Smooth muscle cell (in vitro differentiated cells): ENCODE results near the gene MAP1LC3B. TPM values are rescaled to one million over a fixed set of nuclear protein-coding genes. Genes with fewer than 3 reads are reported as not detected.
"Not testable (repeated sequence)": the region's sequence is repeated elsewhere in the genome, so short reads cannot be mapped to it uniquely, and the experiment has no call there.

ENCODE experiments used
- DNase-seq: peaks from one replicate; lab custom pipeline; 2025; ENCODE audit not compliant: unreplicated experiment; lab: John Stamatoyannopoulos, UW
- H2AFZ ChIP-seq: fragments of 200-600 bp; sonication (generic); 2 replicates; pipeline ENCODE4 v1.6.0; 2016; ENCODE audit warnings: antibody characterized with exemption, low read depth, mild to moderate bottlenecking
- H3F3A ChIP-seq: fragments of 200-600 bp; sonication (generic); 2 replicates; pipeline ENCODE4 v1.6.0; 2017; ENCODE audit warnings: antibody characterized with exemption, low read depth
- H3K27ac ChIP-seq: fragments of 200-600 bp; sonication (generic); 2 replicates; pipeline ENCODE4 v1.5.1; 2016; ENCODE audit warnings: low read depth, mild to moderate bottlenecking
- H3K27me3 ChIP-seq: fragments of 200-600 bp; sonication (generic); 2 replicates; pipeline ENCODE4 v1.6.1; 2016; ENCODE audit warnings: low read depth, mild to moderate bottlenecking
- H3K36me3 ChIP-seq: fragments of 200-600 bp; sonication (generic); 2 replicates; pipeline ENCODE4 v1.5.1; 2016; ENCODE audit warnings: low read depth
- H3K4me1 ChIP-seq: fragments of 200-600 bp; sonication (generic); 2 replicates; pipeline ENCODE4 v1.5.1; 2016; ENCODE audit warnings: low read depth
- H3K4me2 ChIP-seq: fragments of 200-600 bp; sonication (generic); 2 replicates; pipeline ENCODE4 v1.6.0; 2016; ENCODE audit warnings: mild to moderate bottlenecking
- H3K4me3 ChIP-seq: fragments of 200-600 bp; sonication (generic); 2 replicates; pipeline ENCODE4 v1.5.1; 2016; ENCODE audit warnings: mild to moderate bottlenecking
- H3K79me2 ChIP-seq: fragments of 200-600 bp; sonication (generic); 2 replicates; pipeline ENCODE4 v1.6.0; 2016; ENCODE audit warnings: low read depth, mild to moderate bottlenecking
- H3K9ac ChIP-seq: fragments of 200-600 bp; sonication (generic); 2 replicates; pipeline ENCODE4 v1.6.0; 2016; ENCODE audit warnings: low read depth
- H3K9me3 ChIP-seq: fragments of 200-600 bp; sonication (generic); replicated peaks from 2 replicates; pipeline ENCODE4 v1.5.1; 2016; ENCODE audit warnings: low read depth
- H4K20me1 ChIP-seq: fragments of 200-600 bp; sonication (generic); 2 replicates; pipeline ENCODE4 v1.6.0; 2016; ENCODE audit warnings: low read depth
- WGBS: methylation state at CpG from one replicate; pipeline ENCODE4 v1.1.7; 2016; ENCODE audit warnings: low lambda C conversion rate; 5-methylcytosine and 5-hydroxymethylcytosine counted together
- polyA plus RNA-seq: library from polyadenylated mRNA; unstranded; fragments of >200 nt; fragmentation: Nextera tagmentation; extraction: Ambion mirVana; gene quantifications from 2 replicates; pipeline ENCODE4 v1.2.1, GENCODE V29; 2016
- total RNA-seq: library from RNA; depleted of rRNA; stranded (reverse); fragments of >200 nt; gene quantifications from 2 replicates; pipeline ENCODE4 v1.2.3, GENCODE V29; 2014
- TF ChIP-seq, protein P1 (sequence below): fragments of 200-600 bp; sonication (generic); IDR thresholded peaks from 2 replicates; pipeline ENCODE4 v1.5.1; 2017; ENCODE audit warnings: borderline replicate concordance, mild to moderate bottlenecking, antibody characterized with exemption; ENCODE audit not compliant: insufficient read depth, poor library complexity, severe bottlenecking

The MAP1LC3B gene
- total and polyA plus RNA-seq, 2 experiments from 2014 or later = 77.5 to 107 TPM

DNA sequence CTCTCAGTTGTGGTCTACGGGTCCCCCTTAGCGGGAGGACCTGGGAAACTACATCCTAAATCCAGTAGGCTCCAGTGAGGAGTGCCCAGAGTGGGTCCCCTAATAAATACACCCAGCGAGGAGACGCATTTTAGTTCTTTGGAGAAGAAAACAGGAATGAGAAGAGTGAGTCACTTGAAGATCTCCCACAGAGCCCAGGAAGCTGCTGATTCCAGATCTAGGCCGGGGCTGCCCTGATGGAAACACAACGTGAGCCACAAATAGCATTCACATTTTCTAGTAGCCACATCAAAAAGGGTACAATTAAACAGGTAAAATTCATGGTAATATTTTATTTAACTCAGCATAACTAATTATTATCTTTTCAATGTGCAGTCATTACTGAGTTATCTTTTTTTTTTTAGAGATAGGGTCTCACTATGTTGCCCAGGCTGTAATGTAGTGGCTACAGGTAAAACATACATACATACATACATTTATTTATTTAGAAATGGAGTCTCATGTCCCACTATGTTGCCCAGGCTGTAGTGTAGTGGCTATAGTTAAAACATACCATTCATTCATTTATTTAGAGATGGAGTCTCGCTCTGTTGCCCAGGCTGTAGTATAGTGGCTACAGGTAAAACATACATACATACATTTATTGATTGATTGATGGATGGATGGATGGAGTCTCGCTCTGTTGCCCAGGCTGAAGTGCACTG is 30.1 kb upstream of the MAP1LC3B start:
- Histone ChIP-seq H3K4me2 (no peak overlapping the region), H3F3A (no peaks in the 10 kb centered on the region), H3K9me3 (no peaks in the 10 kb centered on the region), H3K79me2 (peaks cover 2% of the 10 kb centered on the region), H2AFZ (no peak overlapping the region), H4K20me1 (peaks cover 69% of the 10 kb centered on the region), H3K9ac (no peak overlapping the region), H3K27ac (no peak overlapping the region), H3K36me3 (no peaks in the 10 kb centered on the region), H3K4me1 (no peaks in the 10 kb centered on the region), H3K4me3 (no peak overlapping the region), H3K27me3 (no peaks in the 10 kb centered on the region)
- TF ChIP-seq, protein P1, sequence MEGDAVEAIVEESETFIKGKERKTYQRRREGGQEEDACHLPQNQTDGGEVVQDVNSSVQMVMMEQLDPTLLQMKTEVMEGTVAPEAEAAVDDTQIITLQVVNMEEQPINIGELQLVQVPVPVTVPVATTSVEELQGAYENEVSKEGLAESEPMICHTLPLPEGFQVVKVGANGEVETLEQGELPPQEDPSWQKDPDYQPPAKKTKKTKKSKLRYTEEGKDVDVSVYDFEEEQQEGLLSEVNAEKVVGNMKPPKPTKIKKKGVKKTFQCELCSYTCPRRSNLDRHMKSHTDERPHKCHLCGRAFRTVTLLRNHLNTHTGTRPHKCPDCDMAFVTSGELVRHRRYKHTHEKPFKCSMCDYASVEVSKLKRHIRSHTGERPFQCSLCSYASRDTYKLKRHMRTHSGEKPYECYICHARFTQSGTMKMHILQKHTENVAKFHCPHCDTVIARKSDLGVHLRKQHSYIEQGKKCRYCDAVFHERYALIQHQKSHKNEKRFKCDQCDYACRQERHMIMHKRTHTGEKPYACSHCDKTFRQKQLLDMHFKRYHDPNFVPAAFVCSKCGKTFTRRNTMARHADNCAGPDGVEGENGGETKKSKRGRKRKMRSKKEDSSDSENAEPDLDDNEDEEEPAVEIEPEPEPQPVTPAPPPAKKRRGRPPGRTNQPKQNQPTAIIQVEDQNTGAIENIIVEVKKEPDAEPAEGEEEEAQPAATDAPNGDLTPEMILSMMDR = no peak
- 82% methylated on average over 8 of the region's 8 CpGs for WGBS
- no peak for DNase-seq

DNA sequence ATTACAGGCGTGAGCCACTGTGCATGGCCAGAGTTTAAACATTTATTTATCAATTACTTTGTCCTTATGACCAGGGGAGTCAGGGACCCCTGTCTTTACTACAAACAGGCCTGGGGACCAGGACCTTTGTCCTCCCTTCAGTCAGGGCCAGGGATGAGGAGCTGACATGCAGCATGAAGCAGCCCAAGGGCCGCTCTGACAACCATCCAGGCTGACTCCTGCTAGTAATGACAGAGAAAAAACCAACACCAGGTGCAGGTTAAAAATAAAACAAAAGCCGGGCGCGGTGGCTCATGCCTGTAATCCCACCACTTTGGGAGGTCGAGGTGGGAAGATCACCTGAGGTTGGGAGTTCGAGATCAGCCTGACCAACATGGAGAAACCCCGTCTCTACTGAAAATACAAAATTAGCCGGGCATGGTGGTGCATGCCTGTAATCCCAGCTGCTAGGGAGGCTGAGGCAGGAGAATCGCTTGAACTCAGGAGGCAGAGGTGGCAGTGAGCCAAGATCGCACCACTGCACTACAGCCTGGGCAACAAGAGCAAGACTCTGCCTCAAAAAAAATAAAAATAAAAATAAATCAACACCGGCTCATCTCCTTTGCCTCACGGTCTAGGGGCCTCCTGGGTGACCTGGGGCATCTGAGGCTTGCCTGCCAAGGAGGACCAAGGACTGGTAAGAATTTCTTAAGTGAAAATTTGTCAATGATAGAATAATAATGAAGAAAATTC is 29.1 kb upstream of the MAP1LC3B start:
- H3K27ac ChIP-seq, H3K4me2 ChIP-seq, H3K9ac ChIP-seq, H3K27me3 ChIP-seq, H3K4me3 ChIP-seq, H3K4me1 ChIP-seq, H3F3A ChIP-seq, H2AFZ ChIP-seq, H3K79me2 ChIP-seq, H3K9me3 ChIP-seq, DNase-seq, H3K36me3 ChIP-seq: not testable (repeated sequence)
- WGBS = 96% methylated on average over 13 of the region's 13 CpGs
- H4K20me1 ChIP-seq = peaks cover 78% of the 10 kb centered on the region

DNA sequence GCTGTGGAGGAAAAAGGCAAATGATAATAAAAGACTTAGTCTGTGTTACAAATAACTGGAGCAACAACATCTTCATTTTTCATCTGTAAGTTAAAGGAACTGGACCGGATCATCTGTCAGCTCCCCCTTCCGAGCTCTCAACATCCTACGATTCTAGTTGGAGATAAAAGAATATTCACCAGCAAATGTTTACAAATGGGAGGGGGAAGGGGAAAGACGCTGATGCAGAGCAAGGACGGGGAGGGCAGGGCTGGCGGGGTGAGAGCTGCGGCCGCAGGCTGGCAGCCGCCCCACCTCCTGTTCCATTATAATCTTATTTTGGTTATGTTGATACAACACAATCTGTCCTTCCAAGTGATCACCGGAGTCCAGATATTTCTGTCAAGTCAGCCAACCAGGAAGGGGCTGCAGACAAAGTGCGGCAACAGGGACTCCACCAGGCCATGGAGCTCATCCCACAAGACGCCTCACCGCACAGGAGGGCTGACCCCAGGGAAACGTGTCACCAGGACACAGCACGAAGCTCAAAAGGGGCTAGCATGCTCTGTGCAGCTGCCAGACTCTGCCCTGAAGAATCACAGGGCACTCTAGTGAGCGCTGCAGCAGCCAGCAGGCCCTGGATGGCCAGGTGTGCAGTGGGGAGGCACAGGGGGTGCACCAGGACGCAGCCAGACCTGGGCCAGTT is 28.2 kb upstream of the MAP1LC3B start:
- Histone ChIP-seq H3K4me3 (no peak overlapping the region), H3K79me2 (peaks cover 15% of the 10 kb centered on the region), H3K36me3 (no peaks in the 10 kb centered on the region), H2AFZ (no peak overlapping the region), H3K9me3 (no peaks in the 10 kb centered on the region), H4K20me1 (peaks cover 87% of the 10 kb centered on the region), H3K9ac (no peak overlapping the region), H3K27ac (no peak overlapping the region), H3K4me2 (no peak overlapping the region), H3K4me1 (no peaks in the 10 kb centered on the region), H3F3A (no peaks in the 10 kb centered on the region), H3K27me3 (no peaks in the 10 kb centered on the region)
- DNase-seq = no peak
- WGBS = 80% methylated on average over 17 of the region's 17 CpGs
- TF ChIP-seq, protein P1 = no peak

DNA sequence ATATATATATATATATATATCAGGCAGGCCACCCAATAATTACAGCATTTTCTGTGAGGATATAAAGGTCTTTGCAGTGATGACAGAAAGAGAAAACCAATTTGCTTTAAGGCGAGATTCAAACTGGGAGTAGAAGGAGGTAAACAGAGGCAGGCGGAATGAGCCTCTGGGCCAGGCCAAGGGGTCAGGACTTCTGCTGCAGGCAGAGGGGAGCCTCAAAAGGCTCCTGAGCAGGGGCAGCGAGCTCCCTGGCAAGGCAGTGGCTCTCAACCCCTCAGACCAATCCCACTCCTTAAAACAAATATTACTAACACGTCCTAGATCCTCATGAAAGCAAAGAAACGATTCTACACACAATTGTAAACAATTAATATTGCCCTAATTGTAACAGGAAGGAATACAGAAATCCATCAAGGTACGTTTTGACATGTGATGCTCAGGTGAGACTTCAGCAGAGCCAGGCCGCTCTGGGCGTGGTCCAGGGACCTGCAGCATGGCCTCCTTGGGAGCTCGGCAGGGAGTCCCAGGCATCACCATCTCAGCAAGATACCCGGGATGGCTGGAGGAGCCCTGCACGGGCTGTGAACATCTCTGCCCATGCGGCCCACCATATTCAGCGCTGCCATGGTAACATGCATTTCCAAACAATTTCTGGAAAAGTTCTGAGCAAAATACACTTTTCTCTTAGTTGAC is 27.0 kb upstream of the MAP1LC3B start:
- H2AFZ ChIP-seq = no peak overlapping the region
- WGBS = 97% methylated on average over 13 of the region's 13 CpGs
- no peaks in the 10 kb centered on the region for H3K36me3 ChIP-seq
- H3K79me2 ChIP-seq = peaks cover 27% of the 10 kb centered on the region
- no peak overlapping the region for H3K27ac ChIP-seq
- TF ChIP-seq, protein P1 = no peak
- H3K9me3 ChIP-seq = no peaks in the 10 kb centered on the region
- DNase-seq = no peak
- no peak overlapping the region for H3K4me2 ChIP-seq
- H4K20me1 ChIP-seq = peaks cover 97% of the 10 kb centered on the region
- no peak overlapping the region for H3K9ac ChIP-seq
- H3K4me1 ChIP-seq = no peaks in the 10 kb centered on the region
- H3K27me3 ChIP-seq = no peaks in the 10 kb centered on the region
- no peak overlapping the region for H3K4me3 ChIP-seq
- H3F3A ChIP-seq = no peaks in the 10 kb centered on the region
